Stimulated activated CD4-positive, alpha-beta T cell treated with anti-CD3 and anti-CD28 coated beads, Interleukin-12 subunit alpha, Interleukin-12 subunit beta, amount 100 ng/mL, for 24 hours (primary cell): ENCODE data around the gene IL17RE.

Experiments
- DNase-seq, 2 experiments: peaks; one replicate each; pipeline ENCODE4 v3.0.0-alpha.2; 2020; ENCODE audit warnings: low read depth in 2 of 2

IL17RE gene

GRCh38 chr3:9903238-9903624 lies 583 bp downstream of the IL17RE start:
- no peak for DNase-seq

- DNase-seq, result no peak
Observed at GRCh38 chr3:9903904-9904303, 1.3 kb downstream of the IL17RE start.

DNA sequence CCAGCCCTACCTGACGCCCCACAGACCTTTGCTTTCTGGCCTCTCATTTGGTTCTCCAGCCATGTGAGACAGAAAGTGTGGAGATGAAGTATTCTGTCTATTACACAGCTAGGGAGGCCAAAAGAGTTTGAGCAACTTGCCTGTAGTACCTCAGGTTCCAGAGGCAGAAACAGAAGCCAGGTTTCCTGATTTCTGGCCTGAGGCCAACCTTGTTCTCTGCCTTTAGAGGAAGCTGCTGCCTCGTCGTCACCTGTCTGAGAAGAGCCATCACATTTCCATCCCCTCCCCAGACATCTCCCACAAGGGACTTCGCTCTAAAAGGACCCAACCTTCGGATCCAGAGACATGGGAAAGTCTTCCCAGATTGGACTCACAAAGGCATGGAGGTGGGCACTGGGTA lies 3.8 kb downstream of the IL17RE start:
- no peak for DNase-seq

- no peak for DNase-seq
Observed at GRCh38 chr3:9908286-9908685, 5.6 kb downstream of the IL17RE start.

GRCh38 chr3:9909221-9910013 lies 6.8 kb downstream of the IL17RE start:
- DNase-seq, result no peak

- no peak for DNase-seq
Observed at GRCh38 chr3:9911863-9912262, 9.2 kb downstream of the IL17RE start.

GRCh38 chr3:9912294-9912935 lies 9.8 kb downstream of the IL17RE start:
- DNase-seq, result no peak

GRCh38 chr3:9913601-9914000 lies 11.0 kb downstream of the IL17RE start:
- DNase-seq, result no peak

GRCh38 chr3:9914011-9914410 lies 11.4 kb downstream of the IL17RE start:
- DNase-seq, result no peak

GRCh38 chr3:9914559-9915253 lies 12.1 kb downstream of the IL17RE start:
- no peak for DNase-seq

- peak in 1 of 2 experiments; percentile 33 for DNase-seq
Observed at GRCh38 chr3:9915254-9916141, 12.8 kb downstream of the IL17RE start.

GRCh38 chr3:9916346-9916733 lies 13.7 kb downstream of the IL17RE start:
- DNase-seq, result no peak

DNA sequence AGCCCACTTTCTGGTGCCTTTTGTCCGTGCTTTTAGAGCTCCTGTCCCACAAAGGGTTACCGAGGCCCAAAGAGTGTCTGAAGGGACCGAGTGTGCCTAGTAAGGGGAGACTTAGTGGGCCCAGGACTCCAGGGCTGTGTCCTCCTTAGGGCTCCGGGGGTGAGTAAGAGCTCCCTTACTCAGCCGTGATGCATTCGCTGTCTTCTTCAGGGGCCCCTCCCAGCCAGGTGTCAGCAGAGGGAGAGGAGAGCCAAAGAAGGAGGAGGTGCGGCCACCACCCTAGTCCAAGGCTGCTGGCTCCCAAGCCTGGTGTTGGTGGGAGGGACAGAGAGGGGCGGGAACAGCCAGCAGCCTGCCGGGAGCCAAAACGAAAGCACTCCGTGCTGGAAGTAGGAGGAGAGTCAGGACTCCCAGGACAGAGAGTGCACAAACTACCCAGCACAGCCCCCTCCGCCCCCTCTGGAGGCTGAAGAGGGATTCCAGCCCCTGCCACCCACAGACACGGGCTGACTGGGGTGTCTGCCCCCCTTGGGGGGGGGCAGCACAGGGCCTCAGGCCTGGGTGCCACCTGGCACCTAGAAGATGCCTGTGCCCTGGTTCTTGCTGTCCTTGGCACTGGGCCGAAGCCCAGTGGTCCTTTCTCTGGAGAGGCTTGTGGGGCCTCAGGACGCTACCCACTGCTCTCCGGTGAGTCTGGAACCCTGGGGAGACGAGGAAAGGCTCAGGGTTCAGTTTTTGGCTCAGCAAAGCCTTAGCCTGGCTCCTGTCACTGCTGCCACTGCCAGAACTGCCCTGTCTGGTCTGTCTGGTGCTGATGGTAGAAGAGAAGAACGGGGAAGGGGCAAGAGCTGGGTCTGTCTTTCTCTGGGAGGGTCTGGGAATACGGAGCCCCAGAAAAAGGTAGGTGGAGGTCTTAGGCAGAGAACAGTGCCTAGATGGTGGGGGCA lies 14.4 kb downstream of the IL17RE start, which contains the start of gene IL17RC:
Gene IL17RC, plus strand, starts transcription at position 365 of the 947 bp plus-strand sequence. Its CDS starts 218 bp downstream, at position 583.
- no peak for DNase-seq

DNA sequence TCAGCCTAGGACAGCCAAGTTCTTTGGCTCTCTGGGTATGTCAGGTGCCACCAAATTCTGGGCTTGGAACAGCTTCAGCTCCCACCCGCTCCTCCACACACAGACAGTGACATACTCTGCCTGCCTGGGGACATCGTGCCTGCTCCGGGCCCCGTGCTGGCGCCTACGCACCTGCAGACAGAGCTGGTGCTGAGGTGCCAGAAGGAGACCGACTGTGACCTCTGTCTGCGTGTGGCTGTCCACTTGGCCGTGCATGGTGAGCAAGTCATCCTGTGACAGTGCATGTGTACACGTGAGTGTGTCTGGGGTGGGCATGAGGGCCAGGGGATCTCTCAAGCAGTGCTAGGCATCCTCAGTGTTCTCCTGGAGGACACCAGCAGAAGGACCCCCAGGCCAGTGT lies 15.2 kb downstream of the IL17RE start:
- no peak for DNase-seq

GRCh38 chr3:9918261-9919038 lies 15.8 kb downstream of the IL17RE start:
- DNase-seq, result no peak

GRCh38 chr3:9928158-9928557 lies 25.5 kb downstream of the IL17RE start:
- DNase-seq, result no peak

DNA sequence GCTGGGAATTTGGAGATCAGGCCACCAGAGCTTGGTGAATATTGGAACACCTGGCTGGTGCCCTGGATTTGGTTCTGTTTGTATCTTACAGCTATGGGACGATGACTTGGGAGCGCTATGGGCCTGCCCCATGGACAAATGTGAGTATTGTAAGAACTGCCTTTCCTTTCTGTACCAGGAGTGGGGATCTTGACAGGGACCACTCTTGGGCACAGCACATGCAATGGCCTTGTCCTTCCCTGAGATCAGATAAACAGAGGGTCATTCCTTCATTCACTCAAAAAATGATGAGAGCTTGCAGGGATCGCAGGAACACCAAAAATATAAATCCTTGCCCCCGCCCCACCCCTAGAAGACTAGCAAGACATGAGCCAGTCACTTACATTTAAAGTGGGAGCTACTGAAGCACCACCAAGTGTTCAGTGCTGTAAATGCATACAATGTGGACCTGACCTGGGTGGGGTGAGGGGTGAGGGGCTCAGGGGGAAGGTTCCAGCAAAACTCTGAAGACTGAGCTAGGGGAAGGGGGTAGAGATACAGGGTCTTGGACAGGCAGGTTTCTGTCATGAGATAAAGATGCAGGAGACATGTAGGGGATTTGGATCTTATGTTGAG lies 28.3 kb downstream of the IL17RE start:
- DNase-seq, result no peak

- DNase-seq, result no peak
Observed at GRCh38 chr3:9932535-9932842, 29.8 kb downstream of the IL17RE start.

DNA sequence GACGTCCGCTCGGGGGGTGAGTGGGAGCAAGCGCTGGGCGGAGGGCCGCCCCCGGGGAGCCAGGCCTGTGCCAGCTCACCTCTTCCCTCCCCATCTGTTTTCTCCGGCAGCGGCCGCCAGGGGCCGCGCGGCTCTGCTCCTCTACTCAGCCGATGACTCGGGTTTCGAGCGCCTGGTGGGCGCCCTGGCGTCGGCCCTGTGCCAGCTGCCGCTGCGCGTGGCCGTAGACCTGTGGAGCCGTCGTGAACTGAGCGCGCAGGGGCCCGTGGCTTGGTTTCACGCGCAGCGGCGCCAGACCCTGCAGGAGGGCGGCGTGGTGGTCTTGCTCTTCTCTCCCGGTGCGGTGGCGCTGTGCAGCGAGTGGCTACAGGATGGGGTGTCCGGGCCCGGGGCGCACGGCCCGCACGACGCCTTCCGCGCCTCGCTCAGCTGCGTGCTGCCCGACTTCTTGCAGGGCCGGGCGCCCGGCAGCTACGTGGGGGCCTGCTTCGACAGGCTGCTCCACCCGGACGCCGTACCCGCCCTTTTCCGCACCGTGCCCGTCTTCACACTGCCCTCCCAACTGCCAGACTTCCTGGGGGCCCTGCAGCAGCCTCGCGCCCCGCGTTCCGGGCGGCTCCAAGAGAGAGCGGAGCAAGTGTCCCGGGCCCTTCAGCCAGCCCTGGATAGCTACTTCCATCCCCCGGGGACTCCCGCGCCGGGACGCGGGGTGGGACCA lies 30.4 kb downstream of the IL17RE start:
- DNase-seq, result peak; percentile 76 to 86
